HG03565 (cell line): Measurements from ENCODE around the gene PNLDC1.
"Not testable (repeated sequence)": the region's sequence is repeated elsewhere in the genome, so short reads cannot be mapped to it uniquely, and the experiment has no call there.

Experiments
- ATAC-seq: cut with Tn5 transposase; IDR thresholded peaks from one replicate; pipeline ENCODE4 v1.9.1; 2021; ENCODE audit warnings: mild to moderate bottlenecking, moderate library complexity; ENCODE audit not compliant: unreplicated experiment

Gene PNLDC1

DNA sequence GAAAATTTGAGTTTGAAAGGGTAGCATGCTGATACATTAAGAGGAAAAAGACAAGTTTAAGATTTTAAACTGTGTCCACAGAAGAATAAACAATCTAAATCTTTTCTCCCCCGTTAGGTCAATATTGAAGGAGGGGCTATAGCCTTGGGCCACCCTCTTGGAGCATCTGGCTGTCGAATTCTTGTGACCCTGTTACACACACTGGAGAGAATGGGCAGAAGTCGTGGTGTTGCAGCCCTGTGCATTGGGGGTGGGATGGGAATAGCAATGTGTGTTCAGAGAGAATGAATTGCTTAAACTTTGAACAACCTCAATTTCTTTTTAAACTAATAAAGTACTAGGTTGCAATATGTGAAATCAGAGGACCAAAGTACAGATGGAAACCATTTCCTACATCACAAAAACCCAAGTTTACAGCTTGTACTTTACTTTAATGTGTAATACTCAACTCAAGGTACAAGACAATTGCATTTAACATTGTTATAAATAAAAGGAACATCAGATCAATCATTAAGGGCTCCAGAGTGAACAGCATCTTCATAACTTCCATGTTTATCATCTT, 21.5 kb upstream of the PNLDC1 start:
- no peak for ATAC-seq

DNA sequence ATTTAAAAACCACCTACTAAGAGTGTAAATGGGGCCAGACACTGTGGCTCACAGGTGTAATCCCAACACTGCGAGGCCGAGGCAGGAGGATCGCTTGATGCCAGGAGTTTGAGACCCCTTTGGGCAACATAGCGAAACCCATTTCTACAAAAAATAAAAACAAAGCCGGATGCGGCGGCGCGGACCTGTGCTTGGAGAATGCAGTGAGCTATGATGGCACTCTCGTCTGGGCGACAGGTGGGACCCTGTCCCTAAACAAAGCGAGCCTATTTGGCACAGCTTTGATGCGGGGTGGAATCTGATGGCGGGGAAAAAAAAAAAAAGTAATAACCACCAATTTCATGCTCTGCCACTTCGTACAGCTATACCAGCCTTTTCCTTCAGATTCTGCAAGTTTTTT, 11.8 kb upstream of the PNLDC1 start:
- no peak for ATAC-seq

GRCh38 chr6:159788753-159789376, 11.2 kb upstream of the PNLDC1 start:
- ATAC-seq, result no peak

DNA sequence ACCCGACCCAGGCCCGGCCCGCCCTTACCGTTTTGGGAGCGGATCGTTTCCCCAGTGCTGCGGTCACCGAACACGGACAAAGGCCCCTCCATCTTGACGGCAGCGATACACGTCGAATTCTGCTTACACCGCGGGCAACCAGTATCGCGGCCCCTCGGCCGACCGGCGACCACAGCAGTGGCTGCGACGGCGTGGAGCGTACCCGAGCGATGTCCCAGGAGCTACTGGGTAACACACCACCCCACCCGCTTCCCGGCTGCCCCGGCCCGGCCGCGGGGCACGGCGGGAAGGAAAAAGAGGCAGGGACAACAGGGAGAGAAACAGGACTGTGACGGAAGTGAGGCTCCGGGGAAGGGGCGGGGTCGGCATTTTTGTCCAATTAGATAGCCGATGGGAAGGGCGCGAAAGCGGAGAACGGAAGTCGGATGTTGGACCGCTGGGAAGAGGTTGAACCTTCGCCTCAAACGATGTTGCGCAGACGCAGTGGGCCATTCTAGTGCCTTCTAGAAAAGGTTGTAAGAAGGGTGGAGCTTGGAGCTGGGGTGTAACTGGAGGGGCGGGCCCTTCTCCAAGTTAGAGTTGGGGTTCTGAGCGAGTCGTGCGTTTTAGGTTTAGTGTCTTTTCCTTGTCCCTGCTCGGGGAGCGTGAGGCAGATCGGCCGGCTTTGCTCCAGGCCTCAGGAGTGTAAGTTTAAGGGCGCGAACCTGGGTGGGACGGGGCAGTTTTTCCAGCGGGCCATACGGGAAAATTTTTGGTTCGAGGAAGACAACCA, 10.5 kb upstream of the PNLDC1 start, which contains the start of gene TCP1:
Gene TCP1 (minus strand): TSS at position 226 of the 772 bp plus-strand sequence. CDS start 134 bp downstream, at position 92.
- peak; percentile 64 for ATAC-seq

GRCh38 chr6:159790149-159790955, 9.7 kb upstream of the PNLDC1 start, which contains the start of gene MRPL18:
MRPL18 (plus strand) TSS chr6:159790467; CDS start chr6:159790588, 121 bp downstream.
- ATAC-seq, result peak; percentile 86

- no peak for ATAC-seq
These were observed 9.0 kb upstream of the PNLDC1 start for GRCh38 chr6:159790956-159791598.

- ATAC-seq, result not testable (repeated sequence)
These were observed 5.1 kb upstream of the PNLDC1 start for GRCh38 chr6:159794976-159795375.

DNA sequence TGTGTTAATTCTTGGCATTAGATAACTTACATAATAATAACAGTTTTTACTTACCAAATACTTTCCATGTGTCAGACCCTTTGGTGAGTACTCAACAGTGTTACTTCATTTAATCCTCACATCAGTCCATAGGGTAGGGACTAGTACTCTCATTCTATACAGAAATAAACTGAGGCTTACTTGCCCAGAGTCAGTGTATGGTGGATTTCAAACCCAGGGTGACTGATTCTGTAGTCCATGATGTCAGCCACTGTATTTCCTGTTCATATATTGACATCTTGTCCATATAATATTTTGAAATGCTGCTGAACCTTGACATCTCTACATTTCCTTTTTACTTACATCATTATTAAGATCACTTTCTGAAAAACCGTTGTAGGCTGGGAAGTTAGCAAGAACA, 2.5 kb upstream of the PNLDC1 start:
- ATAC-seq, result no peak

DNA sequence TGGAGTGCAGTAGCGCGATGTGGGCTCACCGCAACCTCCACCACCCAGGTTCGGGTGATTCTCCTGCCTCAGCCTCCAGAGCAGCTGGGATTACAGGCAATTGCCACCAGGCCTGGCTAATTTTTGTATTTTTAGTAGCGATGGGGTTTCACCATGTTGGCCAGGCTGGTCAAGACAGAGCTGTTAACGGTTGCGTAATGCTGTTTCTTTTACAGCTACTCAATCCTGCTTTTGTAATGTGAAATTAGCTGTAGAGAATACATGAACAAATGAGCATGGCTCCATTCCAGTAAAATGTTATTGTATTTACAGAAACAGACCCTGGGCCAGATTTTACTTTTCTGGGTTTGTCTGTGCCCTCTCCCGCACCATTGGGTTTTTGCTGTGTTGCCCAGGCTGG, 1.9 kb downstream of the PNLDC1 start:
- ATAC-seq, result no peak

DNA sequence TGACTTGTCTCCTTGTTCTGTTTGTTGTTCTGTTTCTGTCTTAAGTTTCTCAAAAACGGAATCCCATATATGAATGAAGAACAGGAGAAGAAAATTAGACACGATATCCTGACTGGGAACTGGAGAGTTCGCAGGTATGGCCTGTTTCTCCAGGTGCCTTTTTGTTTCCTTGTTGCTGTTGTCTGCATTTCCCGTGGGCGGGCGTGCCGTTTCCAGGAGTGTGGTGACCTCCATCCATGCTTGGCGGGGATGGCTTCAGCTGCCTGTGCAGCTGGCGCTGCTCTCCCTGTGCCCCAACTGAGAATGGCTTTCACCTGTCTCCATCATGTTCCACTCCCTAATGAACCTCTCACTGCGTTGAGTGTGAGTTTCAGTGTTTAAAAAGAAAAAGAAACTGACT, 4.4 kb downstream of the PNLDC1 start:
- no peak for ATAC-seq

GRCh38 chr6:159805440-159806020, 5.5 kb downstream of the PNLDC1 start:
- ATAC-seq, result no peak

- ATAC-seq, result no peak
These were observed 6.0 kb downstream of the PNLDC1 start for GRCh38 chr6:159806021-159806458.

GRCh38 chr6:159807150-159807858, 7.2 kb downstream of the PNLDC1 start:
- no peak for ATAC-seq

DNA sequence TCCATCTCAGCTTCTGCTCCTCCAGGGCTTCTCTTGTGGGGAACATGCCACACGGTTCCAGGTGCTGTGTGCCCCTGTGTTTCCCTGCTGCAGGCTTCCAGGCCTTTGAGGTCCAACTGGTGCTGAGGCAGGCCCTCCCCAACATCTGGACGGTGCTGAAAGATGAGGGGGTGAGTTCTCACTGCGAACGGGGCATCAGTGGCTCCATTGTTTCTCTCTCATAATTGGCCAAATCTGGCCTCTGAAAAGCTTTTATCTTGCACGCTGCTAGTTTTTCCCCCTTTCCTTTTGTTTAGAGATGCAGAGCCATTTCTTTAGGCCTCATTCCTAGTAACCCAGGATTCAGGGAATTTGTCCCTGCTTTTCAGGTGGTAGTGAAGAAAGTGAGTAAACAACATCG, 8.6 kb downstream of the PNLDC1 start:
- ATAC-seq, result no peak

DNA sequence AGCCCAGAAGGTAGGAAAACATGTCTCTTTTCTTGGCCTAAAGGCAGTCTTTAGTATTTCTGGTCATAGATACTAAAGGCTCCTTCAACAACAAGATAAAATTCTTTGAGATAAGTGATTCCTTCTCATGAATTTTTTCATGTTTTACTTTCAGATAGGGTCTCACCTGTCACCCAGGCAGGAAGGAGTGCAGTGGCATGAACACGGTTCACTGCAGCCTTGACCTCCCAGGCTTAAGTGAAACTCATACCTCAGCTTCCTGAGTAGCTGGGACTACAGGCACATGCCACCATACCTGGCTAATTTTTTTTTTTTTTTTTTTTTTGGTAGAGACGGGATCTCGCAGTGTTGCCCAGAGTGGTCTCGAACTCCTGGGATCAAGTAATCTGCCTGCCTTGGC, 9.1 kb downstream of the PNLDC1 start:
- ATAC-seq, result no peak

- no peak for ATAC-seq
These were observed 13.7 kb downstream of the PNLDC1 start for GRCh38 chr6:159813781-159814180.

GRCh38 chr6:159815410-159815809, 15.3 kb downstream of the PNLDC1 start:
- ATAC-seq, result no peak

DNA sequence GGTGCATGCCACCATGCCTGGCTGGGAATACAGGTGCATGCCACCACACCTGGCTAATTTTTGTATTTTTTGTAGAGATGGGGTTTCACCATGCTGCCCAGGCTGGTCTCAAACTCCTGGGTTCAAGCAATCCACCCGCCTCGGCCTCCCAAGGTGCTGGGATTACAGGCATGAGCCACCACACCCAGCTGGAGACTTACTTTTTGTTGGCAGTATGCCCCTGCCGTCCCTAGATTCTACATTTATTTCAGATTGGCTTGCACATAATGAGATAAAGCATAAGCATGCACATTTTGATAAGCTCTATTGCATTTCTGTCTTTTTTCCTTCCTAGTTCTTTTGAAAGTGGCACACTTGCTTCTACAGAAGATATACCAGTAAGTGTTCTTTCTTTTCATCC, 16.7 kb downstream of the PNLDC1 start:
- not testable (repeated sequence) for ATAC-seq

GRCh38 chr6:159817951-159818739, 18.1 kb downstream of the PNLDC1 start:
- ATAC-seq, result no peak
